Activated CD4-positive, alpha-beta T cell treated with anti-CD3 and anti-CD28 coated beads, Interleukin-2, amount 50 U/mL, for 48 hours (primary cell): Measurements from ENCODE around the gene DNAJC30.

Experiments used
- DNase-seq, 2 experiments: peaks; one replicate each; pipeline ENCODE4 v3.0.0-alpha.2; 2020

DNAJC30 gene

DNA sequence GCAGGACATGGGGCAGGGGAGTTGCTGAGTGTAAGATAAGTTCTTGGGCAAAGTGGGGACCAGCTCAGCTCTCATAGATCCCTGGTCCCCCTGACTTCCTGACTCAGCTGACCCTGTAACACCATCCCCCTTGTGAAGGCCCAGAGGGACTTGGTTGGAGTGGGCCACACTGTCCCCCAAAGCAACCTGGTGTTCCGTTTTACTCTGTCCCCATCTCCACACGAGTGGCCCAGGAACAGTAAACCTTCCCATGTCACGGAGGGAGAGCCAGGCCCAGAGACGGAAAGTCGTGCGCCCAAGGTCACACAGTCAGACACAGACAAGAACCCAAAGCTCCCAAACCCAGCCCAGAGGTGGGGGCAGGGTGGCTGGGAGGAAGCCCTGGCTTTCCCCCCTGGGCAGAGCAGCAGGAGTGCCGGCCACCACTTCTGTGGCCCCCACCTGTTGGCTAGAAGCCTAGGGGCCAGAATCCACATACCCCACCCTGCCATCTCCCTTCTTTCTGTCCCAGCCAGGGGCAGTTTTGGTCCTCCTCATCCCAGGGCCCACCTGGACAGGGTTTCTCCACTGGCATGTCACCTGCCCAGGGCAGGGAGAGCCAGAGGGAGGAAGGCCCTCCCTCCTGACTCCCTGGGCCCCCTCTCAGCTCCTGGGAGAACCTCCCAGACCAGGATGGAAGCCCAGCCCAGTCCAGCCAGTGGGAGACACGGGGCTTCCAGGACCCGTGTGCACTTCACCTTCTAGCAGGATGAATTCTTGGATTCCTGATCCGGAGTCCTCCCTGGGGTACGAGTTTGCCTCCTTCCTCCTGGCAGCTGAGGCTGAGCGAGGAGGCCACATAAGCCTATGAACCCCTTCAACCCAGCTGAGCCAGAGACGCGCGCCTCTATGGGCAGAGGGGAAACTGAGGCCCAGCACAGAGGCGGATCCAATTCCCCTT is 36.2 kb downstream of the DNAJC30 start:
- no peak for DNase-seq

DNA sequence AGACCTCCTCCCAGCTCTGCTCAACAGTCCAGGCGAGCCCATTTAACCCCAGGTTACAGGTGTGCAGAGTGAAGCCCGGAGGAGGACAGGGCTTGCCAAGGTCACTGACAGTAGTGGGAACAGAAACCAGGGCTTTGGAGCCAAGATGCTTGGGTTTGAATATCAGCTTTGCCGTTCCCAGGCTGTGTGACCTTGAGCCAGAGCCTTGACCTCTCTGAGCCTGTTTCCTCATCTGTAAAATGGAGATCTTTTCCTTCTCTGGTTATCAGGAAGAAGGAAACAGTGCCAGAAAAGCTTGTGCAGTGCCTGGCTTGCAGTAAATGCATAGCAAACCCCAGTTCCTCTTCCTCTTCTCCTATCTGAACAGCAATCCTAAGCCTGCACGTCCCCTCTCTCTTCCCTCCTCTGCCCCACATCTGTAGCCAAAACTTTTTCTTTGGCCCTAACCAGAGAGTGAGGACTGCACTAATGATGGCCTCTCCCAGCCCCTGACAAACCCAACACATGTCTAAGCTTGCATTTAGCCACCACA is 37.5 kb downstream of the DNAJC30 start:
- no peak for DNase-seq

DNA sequence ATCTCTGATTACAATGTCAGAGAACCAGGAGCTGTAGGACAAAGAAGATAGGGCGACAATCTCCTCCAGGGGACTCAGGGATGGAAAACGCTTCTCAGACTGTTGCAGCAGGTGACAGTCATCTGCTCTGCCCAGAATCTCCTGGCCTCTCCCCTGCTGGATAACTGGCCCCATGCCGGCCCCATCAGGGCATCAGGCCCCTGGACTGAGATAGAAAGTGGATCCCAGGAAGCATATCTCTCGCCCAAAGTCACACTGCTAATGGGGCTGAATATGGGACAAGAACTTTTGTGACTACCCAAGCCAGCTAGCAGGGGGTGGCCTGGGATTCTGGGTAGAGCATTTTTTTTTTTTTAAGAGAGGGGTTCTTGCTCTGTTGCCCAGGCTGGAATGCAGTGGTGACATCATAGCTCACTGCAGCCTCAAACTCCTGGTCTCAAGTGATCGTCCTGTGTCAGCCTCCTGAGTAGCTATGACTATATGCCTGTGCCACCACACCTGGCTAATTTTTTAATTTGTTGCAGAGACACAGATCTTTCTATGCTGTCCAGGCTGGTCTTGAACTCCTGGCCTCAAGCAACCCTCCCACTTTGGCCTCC is 38.5 kb downstream of the DNAJC30 start:
- no peak for DNase-seq

DNA sequence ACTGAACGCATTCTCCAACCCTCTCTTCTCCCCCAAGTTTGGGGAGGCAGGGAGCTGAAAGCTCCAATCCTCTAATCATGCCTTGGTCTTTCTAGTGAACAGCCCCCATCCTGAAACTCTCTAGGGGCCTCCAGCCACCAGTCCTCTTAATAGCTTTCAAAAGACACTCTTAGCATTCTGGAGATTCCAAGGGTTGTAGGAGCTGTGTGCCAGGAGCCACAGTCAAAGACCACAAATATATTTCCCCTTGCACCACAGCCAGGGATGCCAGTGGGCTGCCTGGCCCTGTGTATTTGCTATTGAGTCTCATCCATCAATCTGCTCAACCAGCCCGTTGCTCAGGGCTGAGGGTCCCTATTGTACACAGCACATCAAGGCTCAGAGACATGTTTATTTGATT is 40.4 kb downstream of the DNAJC30 start:
- DNase-seq = no peak

DNA sequence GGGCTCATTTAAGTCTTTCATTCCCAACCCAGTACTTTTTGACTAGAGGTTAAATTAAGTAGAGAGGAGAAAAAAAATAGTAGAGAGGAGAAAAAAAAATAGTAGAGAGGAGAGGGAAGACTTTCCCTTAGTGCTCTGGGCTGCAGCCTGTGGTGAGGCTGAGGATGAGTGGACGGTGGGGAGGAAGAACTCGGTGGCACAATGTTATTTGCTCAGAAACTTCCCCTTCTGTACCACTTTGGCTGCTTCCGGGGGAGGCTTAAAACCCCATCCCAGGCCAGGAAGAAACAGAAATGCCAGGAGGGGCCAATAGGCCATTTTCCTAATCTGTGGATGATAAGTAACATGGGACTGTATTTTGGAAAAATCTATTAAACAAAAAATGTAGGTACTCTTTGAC is 44.3 kb downstream of the DNAJC30 start:
- no peak for DNase-seq

DNA sequence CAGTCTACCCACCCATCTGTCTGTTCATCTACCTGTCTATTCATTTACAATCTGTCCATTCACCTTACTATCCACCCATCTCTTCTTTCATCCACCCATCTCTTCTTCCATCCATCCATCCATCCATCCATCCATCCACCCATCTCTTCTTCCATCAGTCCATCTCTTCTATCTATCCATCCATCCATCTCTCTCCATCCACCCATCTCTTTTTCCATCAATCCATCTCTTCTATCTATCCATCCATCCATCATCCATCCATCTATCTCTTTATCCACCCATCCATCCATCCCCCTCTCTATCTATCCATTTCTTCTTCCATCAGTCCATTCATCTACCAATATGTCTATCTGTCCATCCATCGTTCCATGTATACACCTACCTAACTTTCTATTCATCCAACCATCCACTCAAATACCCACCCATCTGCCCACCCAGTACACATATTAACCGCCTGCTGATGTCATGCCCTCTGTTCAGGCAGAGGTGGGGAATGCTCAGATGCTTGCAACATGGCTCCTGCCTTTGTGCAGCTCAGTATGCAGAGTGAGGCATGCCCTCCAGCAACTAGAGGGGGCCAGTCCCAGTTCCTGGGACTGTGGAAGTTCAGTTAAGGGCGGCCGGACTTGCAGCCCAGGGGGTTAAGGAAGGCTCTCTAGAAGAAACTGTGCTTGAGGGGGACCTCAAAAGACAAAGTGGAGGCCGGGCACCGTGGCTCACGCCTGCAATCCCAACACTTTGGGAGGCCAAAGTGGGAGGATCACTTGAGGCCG is 47.6 kb downstream of the DNAJC30 start:
- DNase-seq = no peak

DNA sequence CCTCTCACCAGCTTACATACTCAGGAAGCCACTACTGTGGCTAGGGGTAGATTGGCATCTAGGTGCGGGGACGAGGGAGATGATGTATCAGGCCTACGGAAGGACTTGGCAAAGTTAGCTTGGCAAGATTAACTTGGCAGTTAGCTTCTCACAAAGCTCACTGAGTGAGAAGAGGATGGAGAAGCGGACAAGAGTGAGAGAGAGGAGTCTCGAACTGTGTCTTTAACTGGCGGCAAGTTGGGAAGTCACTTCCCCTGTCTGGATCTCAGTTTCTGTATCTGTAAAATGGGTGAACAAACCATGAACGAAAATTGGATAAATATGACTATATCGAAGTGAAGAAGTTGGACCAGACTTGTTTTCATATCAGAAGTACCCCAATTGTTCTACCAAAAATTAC is 49.4 kb downstream of the DNAJC30 start:
- no peak for DNase-seq

DNA sequence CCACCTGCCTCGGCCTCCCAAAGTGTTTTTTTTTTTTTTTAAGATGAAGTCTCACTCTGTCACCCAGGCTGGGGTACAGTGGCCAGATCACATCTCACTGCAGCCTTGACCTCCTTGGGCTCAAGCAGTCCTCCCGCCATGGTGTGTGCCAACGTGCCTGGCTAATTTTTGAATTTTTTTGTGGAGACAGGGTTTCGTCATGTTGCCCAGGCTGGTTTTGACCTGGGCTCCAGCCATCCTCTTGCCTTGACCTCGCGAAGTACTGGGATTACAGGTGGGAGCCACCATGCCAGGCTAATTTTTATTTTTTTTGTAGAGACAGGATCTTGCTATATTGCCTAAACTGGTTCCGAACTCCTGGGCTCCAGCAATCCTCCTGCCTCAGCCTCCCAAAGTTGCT is 49.9 kb downstream of the DNAJC30 start:
- DNase-seq = no peak

DNA sequence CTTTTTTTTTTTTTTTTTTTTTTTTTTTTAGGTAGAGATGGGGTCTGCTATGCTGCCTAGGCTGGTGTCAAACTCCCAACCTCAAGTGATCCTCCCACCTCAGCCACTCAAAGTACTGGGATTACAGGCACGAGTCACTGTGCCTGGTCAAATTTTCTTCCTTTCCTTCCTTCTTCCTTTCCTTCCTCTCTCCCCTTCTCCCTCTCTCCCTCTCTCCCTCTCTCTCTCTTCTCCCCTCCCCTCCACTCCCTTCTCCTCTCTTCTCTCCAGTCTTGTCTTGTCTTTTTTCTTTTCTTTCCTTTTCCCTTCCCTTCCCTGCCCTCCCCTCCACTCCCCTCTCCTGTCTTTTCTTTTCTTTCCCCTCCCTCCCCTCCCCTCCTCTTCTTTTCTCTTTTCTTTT is 51.7 kb downstream of the DNAJC30 start:
- no peak for DNase-seq
